Mesothelial cell of epicardium (in vitro differentiated cells): ENCODE data around the gene TIE1. TPM values are rescaled to one million over a fixed set of nuclear protein-coding genes. Genes with fewer than 3 reads are reported as not detected.

ENCODE experiments used
- DNase-seq, 2 experiments: peaks; one replicate each; pipeline ENCODE4 v3.0.0; 2021; ENCODE audit warnings: low spot score in 2 of 2; ENCODE audit not compliant: unreplicated experiment in 2 of 2
- H3K27ac Mint-ChIP-seq: 2 replicates; pipeline ENCODE4 v1.8.0; 2021; ENCODE audit warnings: mixed read lengths
- H3K27me3 Mint-ChIP-seq: 2 replicates; pipeline ENCODE4 v1.8.0; 2021; ENCODE audit warnings: low read depth, mixed read lengths
- H3K36me3 Mint-ChIP-seq: 2 replicates; pipeline ENCODE4 v1.8.0; 2021; ENCODE audit warnings: mixed read lengths
- H3K4me1 Mint-ChIP-seq: 2 replicates; pipeline ENCODE4 v1.8.0; 2021; ENCODE audit warnings: mixed read lengths
- H3K4me3 Mint-ChIP-seq: 2 replicates; pipeline ENCODE4 v1.8.0; 2021; ENCODE audit warnings: mild to moderate bottlenecking, moderate library complexity, mixed read lengths
- H3K9me3 Mint-ChIP-seq: 2 replicates; pipeline ENCODE4 v1.8.0; 2021; ENCODE audit warnings: mixed read lengths
- total RNA-seq: library from RNA; stranded (reverse); gene quantifications from 3 replicates; pipeline ENCODE4 v1.2.1, GENCODE V29; 2021
- TF ChIP-seq, protein P1 (sequence below): fragments of 200-600 bp; sonication (generic); IDR thresholded peaks from one replicate; pipeline ENCODE4 v1.5.0; 2021; ENCODE audit warnings: antibody characterized with exemption; ENCODE audit not compliant: unreplicated experiment

TIE1 gene
- total RNA-seq, 1 donor from 2014 or later, result 1.3 TPM

DNA sequence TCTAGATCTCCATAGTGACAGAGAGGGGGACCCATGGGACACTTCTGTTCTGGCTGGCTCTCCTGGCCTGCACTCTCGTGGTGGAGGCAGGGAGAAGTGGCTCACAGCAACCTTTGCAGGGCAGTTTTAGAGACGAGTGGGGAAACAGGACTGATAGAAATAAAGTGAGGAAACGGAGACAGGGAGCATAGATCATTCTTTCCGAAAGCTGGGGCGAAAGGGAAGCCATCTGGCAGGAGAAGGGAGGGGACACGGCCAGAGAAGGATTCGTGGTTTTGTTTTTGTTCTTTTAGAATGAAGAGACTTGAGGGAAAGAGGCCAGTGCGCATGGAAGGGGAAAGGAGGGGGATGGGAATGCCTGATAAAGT, 3.5 kb downstream of the TIE1 start:
- Mint-ChIP-seq H3K9me3 (no peaks in the 10 kb centered on the region), H3K4me3 (no peak overlapping the region), H3K4me1 (peaks cover 15% of the 10 kb centered on the region), H3K27ac (peak overlapping the region; percentile 52), H3K36me3 (no peaks in the 10 kb centered on the region), H3K27me3 (no peaks in the 10 kb centered on the region)
- TF ChIP-seq, protein P1, sequence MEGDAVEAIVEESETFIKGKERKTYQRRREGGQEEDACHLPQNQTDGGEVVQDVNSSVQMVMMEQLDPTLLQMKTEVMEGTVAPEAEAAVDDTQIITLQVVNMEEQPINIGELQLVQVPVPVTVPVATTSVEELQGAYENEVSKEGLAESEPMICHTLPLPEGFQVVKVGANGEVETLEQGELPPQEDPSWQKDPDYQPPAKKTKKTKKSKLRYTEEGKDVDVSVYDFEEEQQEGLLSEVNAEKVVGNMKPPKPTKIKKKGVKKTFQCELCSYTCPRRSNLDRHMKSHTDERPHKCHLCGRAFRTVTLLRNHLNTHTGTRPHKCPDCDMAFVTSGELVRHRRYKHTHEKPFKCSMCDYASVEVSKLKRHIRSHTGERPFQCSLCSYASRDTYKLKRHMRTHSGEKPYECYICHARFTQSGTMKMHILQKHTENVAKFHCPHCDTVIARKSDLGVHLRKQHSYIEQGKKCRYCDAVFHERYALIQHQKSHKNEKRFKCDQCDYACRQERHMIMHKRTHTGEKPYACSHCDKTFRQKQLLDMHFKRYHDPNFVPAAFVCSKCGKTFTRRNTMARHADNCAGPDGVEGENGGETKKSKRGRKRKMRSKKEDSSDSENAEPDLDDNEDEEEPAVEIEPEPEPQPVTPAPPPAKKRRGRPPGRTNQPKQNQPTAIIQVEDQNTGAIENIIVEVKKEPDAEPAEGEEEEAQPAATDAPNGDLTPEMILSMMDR, result no peak
- no peak for DNase-seq

DNA sequence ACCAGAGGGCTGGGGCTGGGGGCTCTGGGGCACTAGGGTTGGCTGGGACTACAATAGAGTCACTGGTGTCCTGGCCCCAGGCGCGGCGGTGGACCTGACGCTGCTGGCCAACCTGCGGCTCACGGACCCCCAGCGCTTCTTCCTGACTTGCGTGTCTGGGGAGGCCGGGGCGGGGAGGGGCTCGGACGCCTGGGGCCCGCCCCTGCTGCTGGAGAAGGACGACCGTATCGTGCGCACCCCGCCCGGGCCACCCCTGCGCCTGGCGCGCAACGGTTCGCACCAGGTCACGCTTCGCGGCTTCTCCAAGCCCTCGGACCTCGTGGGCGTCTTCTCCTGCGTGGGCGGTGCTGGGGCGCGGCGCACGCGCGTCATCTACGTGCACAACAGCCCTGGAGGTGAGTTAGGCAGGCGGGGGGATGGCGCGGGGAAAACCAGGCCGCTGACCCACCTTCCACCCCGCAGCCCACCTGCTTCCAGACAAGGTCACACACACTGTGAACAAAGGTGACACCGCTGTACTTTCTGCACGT, 4.1 kb downstream of the TIE1 start:
- DNase-seq, result no peak
- peaks cover 15% of the 10 kb centered on the region for H3K4me1 Mint-ChIP-seq
- H3K27ac Mint-ChIP-seq, result no peak overlapping the region
- TF ChIP-seq, protein P1, result no peak
- no peaks in the 10 kb centered on the region for H3K9me3 Mint-ChIP-seq
- no peaks in the 10 kb centered on the region for H3K36me3 Mint-ChIP-seq
- H3K4me3 Mint-ChIP-seq, result no peak overlapping the region
- H3K27me3 Mint-ChIP-seq, result no peaks in the 10 kb centered on the region

DNA sequence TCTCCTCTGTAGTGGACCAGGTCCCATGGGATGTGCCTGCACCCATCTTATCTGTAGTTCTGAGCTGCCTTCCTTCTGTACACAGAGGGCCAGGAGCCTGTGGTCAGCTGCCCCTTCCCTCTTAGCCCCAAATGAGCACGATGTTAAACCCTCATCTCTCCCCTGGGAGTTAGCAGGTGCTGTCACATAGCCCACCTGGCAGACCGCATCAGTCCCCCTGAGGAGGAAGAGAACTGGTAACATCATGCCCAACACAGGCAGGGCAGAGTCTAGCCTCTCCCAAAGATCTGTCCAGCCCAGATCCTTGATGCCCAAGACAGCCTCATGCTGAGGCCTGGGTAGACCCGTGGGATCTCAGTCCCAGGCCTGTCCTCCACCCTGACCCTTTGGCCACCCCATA, 4.7 kb downstream of the TIE1 start:
- Mint-ChIP-seq H3K27me3 (no peaks in the 10 kb centered on the region), H3K36me3 (no peaks in the 10 kb centered on the region), H3K4me1 (peaks cover 15% of the 10 kb centered on the region), H3K9me3 (no peaks in the 10 kb centered on the region), H3K4me3 (no peak overlapping the region), H3K27ac (no peak overlapping the region)
- TF ChIP-seq, protein P1, result no peak
- DNase-seq, result no peak

DNA sequence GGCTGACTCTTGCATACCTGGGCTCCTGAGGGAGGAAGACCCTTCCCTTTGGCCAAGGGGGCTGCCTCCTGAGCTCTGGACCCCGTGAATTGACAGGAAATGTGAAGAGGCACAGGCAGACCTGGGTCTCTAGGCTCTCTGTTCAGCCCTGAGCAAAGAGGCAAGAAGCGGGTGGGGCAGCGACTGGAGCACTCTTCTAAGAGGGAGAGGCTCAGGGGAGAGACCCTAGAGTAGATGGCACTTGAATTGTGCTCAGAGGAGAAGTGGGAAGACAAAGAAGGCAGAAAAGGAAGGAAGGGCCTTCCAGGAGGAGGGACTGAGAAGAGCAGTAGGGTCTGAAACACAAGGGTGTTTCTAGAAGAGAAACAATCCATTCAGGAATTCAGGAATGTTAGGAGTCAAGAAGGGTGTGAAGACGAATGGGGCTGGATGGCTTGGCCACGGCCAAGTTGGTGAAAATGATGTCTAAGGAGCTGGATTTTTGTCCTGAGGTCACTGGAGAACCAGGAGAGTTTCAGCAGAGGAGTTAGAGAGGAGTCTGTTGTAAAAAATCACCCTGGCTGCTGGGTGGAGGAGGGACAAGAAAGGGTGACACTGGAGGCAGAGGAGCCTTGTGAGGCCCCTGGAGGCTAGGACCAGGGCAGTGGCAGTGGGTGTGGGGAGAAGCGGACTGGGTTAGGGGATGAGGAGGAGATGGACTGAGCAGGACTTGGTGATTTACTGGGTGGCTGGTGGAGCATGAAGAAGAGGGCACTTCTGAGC, 5.3 kb downstream of the TIE1 start:
- H3K9me3 Mint-ChIP-seq, result no peaks in the 10 kb centered on the region
- H3K4me1 Mint-ChIP-seq, result peaks cover 15% of the 10 kb centered on the region
- no peak overlapping the region for H3K27ac Mint-ChIP-seq
- no peaks in the 10 kb centered on the region for H3K36me3 Mint-ChIP-seq
- DNase-seq, result no peak
- H3K4me3 Mint-ChIP-seq, result no peak overlapping the region
- TF ChIP-seq, protein P1, result no peak
- H3K27me3 Mint-ChIP-seq, result no peaks in the 10 kb centered on the region

DNA sequence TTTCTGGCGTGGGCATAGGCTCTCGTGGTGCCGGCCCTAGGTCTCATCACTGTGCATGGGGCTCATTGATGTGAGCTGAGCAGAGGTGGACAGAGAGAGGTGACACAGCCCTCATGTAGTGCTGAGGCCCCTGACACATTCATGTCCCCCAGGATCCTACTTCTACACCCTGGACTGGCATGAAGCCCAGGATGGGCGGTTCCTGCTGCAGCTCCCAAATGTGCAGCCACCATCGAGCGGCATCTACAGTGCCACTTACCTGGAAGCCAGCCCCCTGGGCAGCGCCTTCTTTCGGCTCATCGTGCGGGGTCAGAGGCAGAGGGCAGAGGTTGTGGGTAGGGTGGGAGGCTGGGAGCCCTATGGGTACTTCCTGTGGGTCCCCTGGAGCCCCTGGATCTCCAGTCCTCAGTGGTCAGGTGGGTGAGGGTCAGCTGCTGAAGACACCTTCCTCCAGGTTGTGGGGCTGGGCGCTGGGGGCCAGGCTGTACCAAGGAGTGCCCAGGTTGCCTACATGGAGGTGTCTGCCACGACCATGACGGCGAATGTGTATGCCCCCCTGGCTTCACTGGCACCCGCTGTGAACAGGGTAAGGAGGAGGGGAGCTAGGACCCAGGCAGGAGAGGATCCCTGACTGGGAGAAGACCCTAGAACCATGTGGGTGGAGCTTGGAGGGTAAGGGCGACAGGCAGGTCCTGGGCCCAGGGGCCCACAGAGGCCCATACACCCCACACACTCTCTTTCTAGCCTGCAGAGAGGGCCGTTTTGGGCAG, 6.1 kb downstream of the TIE1 start:
- H3K27me3 Mint-ChIP-seq, result no peaks in the 10 kb centered on the region
- H3K36me3 Mint-ChIP-seq, result no peaks in the 10 kb centered on the region
- H3K4me3 Mint-ChIP-seq, result no peak overlapping the region
- no peak for DNase-seq
- H3K4me1 Mint-ChIP-seq, result peaks cover 15% of the 10 kb centered on the region
- H3K27ac Mint-ChIP-seq, result no peak overlapping the region
- no peaks in the 10 kb centered on the region for H3K9me3 Mint-ChIP-seq
- TF ChIP-seq, protein P1, result no peak
